Measurements from ENCODE around the gene CAMTA1.

CAMTA1 gene

DNA sequence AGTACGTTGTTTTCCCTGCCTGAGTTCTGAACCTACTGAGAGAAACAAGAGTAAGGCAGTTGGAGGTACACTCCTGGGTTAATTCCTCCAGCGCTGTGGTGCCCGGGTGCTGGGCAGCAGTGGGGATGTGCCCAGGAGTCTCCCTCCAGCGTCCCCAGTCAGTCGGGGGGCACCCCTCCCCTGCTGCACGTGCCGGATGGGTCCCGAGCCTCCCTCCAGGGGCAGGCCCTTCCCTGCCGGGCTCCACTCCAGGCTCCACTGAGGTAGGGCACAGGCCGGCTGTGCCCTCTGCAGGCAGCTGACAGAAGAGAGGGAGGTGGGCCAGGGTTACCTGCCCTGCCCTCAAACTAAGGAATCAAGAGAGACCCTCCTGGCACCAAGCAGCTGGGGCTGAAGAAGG lies 747.8 kb downstream of the CAMTA1 start:
- no peak for DNase-seq

DNA sequence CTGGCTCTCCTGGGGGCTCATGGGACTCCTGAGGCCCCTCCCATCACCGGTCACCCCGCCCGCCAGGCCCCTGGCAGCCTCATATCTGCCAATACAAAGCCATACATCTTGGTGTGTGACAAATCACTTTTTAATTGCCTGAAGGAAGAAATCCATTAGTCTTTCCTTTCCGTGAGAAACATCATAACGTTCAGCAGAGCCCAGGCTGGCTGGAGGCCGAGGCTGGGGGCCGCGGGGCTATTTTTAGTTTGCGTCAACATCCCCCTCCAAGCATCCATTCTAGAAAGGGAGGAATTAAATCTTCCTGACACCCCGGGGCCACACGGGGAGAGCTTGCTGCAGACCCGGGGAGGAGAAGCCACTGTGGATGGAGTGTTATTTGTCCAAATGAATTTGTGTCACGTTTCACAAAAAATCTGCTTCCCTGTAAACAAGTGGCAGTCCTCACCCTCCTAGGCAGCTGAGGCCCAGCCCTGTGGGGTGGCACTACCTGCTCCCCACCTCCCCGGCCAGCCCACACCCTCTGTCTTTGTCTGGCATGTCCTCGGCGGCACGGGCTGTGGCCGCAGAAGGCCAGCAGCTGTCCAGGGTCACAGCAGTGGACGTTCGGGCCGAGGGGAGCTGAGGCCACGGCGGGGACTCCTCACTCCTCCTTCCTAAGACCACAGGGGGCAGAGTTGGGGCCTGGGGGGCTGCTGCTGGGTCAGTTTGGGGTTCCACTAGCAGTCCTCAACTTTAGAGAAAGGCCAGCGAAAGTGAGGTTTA lies 749.0 kb downstream of the CAMTA1 start:
- no peak for DNase-seq

DNA sequence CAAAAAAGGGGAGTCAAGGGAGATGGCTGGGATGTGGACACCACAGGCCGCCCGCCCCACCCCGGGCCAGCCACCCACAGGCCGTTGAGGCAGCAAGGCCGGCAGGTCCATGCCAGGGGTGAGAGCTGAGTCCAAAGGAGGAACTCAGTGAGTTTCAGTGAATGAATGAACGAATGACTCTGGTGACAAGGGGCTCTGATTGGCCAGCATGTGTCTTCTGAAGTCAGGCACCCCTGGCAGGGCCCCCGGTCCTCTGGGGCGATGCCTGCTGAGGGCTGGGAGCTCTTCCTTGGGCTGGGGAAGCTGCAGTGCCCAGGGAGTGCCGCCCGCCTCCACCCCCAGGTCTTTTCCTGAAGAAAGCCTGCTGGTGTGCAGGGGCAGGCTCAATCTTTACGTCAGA lies 749.8 kb downstream of the CAMTA1 start:
- DNase-seq, result no peak

DNA sequence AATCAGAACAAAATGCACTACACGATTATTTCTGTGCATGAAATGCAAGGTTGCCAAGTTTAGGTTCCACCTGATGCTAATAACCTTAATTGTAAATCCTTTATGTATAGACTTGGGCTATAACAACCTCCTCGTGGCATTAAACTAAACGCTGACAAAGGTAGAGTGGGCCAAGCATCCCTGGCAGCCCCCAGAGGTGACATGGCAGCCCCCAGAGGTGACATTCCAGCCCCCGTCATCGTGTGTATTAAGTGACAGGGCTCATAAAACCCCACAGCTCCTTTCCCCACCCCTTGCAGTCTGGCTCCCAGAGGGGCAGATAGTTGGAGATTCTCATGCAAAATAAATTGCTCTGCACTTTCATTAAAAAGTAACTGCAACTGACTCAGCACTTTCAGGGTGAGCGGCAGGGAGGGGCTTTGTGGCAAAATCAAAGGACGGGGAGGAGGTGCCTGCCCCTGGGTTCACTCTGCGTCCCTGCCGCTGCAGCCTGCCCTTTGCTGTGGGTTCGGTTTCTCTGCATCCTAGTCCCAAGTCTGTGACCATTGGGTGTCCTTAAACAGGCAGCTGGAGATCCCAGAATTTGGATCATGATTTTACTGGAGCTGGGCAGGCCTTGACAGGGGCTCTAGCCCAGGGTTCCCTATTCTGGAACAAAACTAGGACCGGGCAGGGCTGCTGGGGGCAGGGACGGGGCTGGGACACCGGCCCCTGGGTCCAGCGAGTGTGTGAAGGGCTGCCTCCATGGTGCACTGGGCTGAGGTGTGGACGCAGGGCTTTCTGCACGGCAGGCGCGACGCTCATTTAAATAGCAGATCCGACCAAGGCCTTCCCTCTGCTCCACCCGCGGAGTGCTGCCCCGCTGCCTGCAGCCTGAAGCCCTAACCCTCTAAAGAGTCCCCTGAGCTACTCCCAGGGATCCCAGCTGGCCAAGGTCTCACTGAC lies 751.0 kb downstream of the CAMTA1 start:
- no peak for DNase-seq

DNA sequence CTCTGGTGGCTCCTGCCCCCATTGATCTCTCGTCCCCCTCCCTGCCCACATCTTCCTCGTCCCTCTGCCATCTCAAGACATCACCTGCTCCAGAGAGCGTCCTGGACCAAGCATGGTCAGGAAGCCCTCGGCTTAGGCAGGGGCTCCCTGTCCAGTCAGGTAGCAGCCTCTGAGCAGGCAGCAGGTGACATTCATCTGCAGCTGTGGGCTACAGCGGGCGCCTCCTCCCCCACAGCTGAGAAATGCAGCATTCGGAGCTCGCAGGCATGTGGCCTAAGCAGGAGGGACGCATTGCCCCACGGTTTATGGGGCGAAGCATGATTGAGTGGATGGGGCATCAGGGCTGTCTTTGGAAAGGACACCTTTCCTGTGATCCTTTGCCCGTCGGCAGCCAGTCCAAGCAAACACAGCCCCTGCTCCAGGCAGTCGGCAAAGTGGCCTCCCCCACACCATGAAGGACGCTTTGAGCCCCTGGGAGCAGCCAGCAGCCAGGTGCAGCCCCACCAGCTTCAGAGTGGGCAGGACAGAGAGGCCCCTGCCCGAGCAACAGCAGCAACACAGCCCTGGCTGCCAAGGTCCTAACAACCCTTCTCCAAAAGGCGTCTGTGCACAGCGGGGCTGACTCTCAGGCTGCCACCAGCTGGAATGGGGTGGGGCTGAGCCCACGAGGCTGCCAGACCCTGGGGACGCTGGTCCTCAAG lies 751.8 kb downstream of the CAMTA1 start:
- DNase-seq, result no peak

DNA sequence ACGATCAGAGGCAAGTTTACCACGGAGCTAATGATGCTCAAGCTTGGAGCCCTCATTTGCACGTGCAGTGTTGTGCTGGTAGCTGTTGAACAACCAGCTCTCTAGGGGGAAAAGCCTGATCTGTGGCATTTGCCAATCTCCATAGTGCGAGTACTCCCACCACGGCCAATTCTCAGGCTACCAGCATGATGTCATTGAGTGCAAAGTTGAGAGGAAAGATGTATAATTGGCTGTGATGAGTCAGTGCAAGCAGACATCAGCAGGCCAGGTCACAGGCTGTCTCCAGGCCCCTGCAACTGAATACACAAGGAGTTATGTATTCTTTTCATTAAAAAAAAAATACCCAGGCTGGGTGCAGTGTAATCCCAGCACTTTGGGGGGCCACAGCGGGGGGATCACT lies 752.8 kb downstream of the CAMTA1 start:
- no peak for DNase-seq

DNA sequence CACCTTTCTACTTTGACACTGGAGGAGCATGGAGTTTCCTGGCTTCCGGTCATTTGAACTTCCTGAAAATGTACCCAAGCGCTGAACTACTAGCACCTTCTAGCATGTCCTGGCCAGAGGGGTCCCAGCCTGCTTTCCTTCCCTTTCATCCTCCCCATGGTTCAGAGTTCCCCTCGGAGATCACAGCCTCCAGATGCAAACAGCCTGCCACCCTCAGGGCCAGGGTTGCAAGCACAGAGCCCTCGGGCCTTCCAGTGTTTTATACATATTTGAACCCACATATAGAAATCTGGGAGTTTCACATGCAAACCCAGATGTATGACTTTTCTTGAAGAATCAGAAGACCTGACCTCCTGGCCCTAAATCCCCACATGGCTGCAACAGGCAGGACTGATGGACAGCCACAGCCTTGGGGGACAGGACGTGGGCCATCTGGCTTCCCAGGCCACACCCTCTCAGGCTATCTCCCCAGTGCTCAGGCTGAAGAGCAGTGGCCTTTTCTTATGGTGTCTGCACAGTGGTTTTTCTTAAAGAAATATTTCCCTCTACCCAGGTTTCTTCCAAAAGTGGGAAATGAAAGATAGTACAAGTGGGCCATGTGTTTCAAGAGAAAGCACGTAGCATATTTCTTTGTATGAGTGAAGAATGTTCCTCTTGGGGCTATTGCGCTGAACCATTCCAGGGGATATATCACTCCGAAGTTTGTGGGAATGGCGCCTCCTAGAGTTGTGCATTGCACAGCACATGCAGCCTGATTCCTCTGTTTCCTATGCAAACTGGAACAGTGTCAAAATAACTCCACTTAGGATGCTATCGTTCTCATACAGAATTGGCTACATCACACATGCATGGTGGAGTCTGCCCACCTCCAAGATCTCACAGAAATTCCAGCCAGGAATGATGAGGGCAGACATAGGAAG lies 753.9 kb downstream of the CAMTA1 start:
- DNase-seq, result no peak

DNA sequence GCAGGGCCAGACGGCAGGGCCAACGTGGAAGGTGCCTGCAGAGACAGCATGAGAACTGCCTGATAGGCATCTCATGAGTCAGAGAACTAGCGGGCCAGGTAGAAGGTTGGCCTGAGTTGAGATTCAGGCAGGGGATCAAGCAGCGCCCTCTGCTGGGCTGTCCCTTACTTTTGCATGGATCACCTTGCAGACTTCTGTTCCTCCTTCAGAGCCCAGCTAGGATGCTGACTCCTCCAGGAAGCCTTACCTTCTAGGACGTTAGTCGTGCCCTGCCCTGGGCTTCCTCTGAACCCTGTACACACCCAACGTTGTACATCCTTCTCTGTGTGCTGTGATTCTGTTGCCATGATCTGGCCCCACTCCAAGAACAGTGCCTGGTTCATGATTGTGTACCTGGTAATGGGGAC lies 754.5 kb downstream of the CAMTA1 start:
- no peak for DNase-seq

DNA sequence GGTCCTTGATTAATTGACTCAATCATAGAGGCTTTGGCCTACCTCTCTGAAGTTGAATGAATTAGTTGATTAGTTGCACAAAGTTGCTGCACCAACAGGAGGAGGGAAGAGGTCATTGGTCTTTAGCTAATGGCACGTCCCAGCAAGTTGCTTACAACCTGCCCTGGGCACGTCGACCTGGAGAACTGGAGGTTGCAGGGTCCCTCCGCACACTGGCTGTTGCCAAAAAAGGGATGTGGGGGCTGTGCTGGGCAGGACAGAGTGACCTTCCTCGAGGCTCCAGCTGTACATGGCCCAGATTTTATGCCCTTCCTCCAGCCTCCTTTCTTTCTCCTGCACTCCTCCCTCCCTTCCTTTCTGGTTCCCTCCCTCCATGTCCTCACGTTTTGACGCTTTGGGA lies 755.6 kb downstream of the CAMTA1 start:
- no peak for DNase-seq

DNA sequence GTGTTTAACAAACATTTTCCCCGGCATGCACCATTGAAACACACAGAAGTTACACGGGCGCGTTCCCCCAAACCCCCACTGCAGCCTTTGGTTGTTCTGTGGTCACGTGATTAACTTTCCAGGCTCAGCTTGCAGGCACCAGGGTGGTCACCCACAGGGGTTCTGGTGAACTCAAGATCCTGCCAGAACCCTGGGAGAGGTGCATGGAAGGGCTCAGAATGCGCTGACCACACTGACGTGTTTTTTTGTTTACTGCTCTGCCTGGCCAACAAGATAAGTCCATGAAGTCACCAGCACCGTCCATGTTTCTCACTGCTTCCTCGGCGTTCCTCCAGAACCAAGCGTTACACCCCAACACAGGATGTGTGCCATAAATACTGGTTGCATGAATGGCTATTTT lies 756.4 kb downstream of the CAMTA1 start:
- DNase-seq, result no peak

DNA sequence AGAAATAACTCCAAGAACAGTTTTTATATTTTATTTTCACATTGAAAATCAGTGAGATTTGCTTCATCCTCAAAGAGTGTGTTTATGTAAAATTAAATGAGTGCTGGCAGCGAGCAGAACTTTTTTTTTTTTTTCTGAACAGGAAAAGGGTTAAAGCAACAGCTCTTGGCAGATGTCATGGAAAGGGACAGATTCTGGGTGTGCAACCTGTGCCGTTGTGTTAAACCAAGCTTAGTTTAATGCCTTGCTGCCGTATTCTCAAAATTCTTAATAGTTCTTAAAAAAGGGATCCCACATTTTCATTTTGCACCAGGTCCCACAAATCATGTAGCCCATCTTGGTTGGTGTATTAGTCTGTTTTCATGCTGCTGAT lies 758.5 kb downstream of the CAMTA1 start:
- DNase-seq, result no peak

DNA sequence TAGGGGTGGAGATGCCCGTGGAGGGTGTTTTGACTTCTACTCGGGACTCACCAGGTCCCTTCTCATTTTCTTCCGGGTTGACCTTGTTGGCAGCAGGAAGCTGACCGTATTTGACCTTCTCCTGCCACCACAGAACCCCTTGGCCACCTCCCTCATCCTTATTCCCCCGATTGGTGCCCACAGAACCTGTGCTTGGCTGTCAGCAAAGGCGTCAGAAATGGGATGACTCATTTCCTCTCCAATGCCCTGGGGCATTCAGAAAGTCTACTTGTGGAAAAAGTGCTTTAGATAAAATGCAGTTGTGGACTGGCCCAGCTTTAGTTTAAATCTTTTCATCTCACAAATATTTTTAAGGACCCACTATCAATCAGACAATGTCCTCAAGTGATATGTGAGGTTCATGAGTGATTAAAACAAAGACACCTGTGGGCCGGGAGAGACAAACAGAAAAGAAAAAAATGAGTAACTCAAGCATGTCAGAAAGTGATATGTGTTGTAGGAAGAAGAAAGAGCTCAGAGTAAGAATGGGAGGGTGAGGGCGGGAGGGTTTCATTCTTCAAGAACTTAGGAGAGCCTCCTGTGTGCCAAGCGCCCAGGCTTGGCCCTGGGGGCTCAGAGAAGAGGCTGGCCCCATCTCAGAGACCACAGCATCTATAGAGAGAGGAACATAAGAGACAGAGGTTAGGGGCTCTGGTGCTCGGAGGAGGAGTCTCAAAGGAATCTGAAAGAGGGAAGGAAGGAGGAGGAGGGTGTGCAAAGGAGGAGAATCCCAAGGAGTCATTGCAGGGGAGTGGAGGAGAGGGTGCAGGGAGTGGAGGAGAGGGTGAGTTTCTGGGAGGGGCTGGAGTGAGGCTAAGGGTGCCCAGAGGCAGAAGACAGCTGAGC lies 764.3 kb downstream of the CAMTA1 start:
- DNase-seq, result no peak

DNA sequence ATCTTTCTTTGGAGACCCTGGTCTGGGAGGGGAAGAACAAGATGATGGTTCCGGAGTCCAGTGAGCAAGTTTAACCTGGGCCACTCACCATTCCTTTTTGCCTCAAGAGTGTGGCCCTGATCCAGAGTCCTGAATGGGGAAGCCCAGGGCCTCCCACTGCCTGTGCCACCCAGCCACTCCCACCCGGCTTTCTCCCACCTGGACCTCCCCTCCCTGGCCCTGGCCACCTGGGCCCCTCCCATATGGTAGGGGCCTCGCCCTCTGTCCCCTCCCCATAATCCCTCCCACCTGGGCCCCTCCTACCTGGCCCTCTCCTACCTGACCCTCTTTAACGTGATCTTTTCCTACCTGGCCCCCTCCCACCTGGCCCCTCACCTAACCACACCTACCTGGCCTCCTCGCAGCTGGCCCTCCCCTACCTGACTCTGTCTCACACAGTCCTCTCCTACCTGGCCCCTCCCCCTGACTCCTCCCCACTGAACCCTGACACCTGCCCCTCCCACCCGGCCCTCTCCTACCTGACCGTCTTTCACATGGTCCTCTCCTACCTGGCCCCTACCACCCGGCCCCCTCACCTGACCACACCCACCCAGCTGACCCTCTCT lies 765.1 kb downstream of the CAMTA1 start:
- DNase-seq, result no peak

DNA sequence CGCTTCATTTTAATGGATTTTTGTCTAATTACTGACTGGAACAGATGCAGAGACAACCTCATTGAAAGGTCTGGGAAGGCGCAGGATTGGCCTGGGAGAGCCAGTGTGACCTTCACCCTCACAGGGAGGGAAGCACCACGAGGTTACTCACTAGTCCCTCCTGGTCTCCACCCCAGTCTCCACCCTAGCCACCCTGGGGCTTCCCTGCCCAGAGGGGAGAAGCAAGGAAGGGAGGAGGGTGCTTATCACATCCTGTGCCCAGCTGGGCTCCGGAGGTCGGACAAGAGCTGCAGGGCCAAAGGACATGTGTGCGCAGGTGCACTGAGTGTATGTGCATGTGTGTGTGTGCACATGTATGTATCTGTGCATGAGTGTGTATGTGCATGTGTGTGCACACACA lies 765.7 kb downstream of the CAMTA1 start:
- DNase-seq, result no peak

DNA sequence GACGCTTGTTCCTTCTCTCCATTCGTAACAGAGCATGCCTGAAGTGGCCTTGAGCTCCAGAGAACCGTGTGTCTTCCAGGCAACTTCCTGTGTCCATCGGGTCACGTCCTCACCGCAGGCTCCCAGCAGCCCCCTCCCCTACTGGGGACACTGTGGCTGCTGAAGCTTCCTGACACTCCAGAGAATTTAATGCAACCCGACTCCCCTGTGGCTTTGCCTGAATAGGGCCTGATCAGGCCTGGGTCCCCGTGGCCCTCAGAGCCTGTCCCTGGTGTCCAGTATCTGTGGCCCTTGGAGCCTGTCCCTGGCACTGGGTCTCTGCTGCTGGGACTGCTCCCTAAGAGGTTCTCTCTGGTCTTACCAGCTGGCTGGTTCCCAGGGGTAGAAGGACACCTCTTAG lies 766.2 kb downstream of the CAMTA1 start:
- no peak for DNase-seq

DNA sequence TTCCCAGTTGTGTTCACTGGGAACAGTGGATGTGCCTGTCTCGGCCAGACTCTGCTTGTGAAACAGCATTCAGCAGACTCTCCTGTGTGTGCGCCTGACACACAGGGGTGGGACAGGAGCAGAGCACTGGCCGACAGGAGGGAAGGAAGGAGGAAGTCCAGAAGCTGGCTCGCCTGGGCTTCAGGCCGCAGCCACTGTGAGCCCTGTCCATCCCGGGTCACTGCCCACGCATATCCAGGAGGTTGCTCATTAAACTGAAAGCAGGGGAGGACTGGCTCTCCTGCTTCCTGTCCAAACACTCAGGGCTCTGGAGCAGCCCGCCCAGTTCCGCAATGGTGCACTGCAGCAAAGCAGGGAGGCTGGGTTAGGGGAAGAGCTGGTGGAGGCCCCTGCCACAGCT lies 767.1 kb downstream of the CAMTA1 start:
- no peak for DNase-seq

DNA sequence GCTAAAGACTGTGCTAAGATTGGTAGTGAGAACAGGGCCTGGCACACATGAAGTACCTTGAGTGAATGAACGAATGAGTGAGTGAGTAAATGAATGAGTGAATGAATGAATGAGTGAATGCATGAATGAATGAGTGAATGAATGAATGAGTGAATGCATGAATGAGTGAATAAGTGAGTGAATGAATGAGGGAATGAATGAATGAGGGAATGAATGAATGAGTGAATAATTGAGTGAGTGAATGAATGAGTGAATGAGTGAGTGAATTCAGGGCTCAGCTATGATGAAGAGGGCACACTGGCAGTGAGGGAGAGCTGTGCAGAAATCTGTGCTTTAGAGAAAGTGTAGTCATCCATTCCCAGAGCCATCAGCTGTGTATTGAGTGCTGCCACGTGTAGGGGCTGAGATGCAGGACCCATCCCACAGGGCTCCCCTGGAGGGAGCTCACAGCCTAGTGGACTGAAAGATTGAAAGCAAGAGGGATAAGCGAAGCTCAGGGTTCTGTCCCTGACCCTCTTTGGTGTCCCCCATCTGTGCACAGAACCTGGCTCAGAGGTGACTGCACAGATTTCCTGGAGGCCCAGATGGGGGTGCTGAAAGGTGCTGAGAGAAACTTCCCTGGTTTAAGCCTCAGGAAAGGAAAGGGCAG lies 767.9 kb downstream of the CAMTA1 start:
- no peak for DNase-seq

DNA sequence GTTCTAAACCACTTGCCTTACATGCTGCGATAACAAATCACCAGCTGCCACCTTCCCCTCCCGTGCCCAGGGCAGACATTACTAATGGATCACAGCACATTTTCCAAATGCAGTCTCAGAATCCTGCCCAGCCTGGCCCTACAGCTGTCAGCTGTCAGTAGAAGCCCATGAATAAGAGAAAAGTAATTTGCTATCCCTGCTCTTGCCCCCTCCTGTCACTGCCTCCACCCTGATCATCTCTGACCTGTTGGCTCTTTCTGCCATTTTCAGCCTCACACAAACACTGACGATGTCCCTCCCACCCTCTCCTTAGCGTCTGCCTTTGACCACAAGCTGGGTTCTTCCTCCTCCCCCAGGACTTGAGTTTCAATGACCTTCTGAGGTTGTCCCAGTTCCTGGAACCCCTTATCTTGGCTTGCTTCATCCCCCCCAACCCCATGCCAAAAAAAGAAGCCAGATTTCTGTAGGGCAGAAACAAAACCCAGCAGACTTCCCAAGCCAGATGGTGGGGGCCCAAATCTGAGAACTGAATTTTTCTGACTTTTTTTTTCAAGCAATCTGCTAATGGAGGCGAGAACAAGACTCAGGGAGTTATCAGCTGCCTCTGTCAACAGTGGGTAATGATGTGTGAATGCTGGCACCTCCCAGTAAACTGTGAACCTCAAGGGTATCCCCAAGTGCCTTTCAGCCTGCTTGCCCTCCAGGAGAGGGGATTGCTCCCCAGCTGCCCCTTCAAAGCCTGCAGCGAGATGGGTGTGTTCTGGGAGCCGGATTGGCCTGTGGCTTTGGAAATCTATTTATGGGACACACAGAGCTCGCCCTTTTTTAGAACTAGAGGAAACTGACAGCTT lies 769.4 kb downstream of the CAMTA1 start:
- no peak for DNase-seq

DNA sequence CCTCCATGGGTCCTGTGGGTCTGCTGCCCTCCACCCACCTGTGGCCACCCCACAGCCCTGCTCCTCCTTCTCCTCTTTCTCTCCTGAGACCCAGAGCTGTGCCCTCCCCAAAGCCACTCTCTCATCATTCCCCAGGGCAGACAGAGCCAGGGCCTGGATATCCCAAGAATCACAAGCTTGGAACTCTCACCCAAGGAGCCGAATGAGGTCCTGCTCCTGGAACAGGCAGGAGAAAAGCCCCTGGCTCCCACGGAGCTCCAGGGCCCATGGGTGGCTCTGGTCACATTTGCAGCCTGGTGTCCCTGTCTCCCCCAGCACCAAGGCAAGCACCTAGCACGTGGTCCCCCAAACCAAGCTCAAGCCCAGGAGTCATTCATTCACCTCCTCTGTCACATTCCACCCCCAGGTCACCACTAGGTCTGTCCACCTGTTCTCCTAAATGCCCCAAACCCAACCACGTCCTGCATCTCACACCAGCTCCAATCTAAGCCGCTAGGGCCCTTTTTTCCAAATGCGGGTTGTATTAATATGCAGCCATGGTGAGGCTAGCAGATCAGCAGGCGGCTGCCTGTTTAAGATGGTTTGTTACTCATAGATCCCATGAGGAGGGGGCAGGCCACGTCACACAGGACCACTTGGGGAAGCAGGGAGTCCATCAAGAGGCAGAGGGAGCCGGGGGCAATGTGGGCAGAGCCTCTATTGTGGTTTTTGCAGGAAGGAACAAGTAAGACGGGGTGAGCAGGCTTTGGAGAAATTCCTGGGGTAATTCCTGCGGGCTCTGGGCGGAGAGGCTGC lies 770.3 kb downstream of the CAMTA1 start:
- DNase-seq, result no peak
